K562 (cell line): Measurements from ENCODE around the gene C2orf42.

Experiments
- BCL6 ChIP-seq: fragments of 250-450 bp; sonication (Bioruptor Pico); IDR thresholded peaks from 2 replicates; pipeline ENCODE4 v1.4.0; 2020
- FOS ChIP-seq: IDR thresholded peaks from 3 replicates; pipeline ENCODE4 v1.6.1; 2011; ENCODE audit not compliant: insufficient read length; ENCODE audit errors: extremely low read depth
- FOXJ2 ChIP-seq: fragments of 200-800 bp; sonication (Bioruptor generic); IDR thresholded peaks from 2 replicates; pipeline ENCODE4 v1.6.1; 2016; ENCODE audit warnings: missing genetic modification characterization, missing compliant biosample characterization
- NFRKB ChIP-seq: fragments of 450-650 bp; IDR thresholded peaks from 2 replicates; pipeline ENCODE4 v1.6.1; 2016; ENCODE audit warnings: low read depth
- NR1H2 ChIP-seq: sonication (generic); formaldehyde crosslinking; IDR thresholded peaks from 2 replicates; pipeline ENCODE4 v1.4.0; 2020; ENCODE audit warnings: mild to moderate bottlenecking, missing genetic modification reagents
- TCF7L2 ChIP-seq: fragments of 150-350 bp; IDR thresholded peaks from 2 replicates; pipeline ENCODE4 v1.6.1; 2016; ENCODE audit warnings: low read depth, mild to moderate bottlenecking, low read length, moderate library complexity
- ZNF384 ChIP-seq: IDR thresholded peaks from 2 replicates; pipeline ENCODE4 v1.6.1; 2012; ENCODE audit warnings: low read depth, low read length, improper control_type of control experiment

GRCh38 chr2:70132244-70133126 lies 58.3 kb downstream of the C2orf42 start:
- TF ChIP-seq TCF7L2 (no peak), NR1H2 (CRISPR knock-in tag) (no peak), FOS (no peak), FOXJ2 (peak; percentile 34; the same call in 1 of the 2 replicates), NFRKB (no peak; the same call in none of the 2 replicates), BCL6 (peak; percentile 14; the same call in 1 of the 2 replicates), ZNF384 (no peak)
